GM10266 (cell line): ENCODE results near the gene FAM110D.
A peak's percentile ranks its signal among the peaks of the same experiment; 100 is the strongest.

Experiments used
- DNase-seq: peaks from one replicate; pipeline ENCODE4 v3.0.0; 2012; ENCODE audit errors: extremely low spot score
- CTCF ChIP-seq: IDR thresholded peaks from 2 replicates; pipeline ENCODE4 v1.5.1; 2012; ENCODE audit warnings: mild to moderate bottlenecking, low read depth; ENCODE audit not compliant: control insufficient read depth, insufficient read depth; ENCODE audit errors: missing control alignments

The FAM110D gene

GRCh38 chr1:26138974-26139558 is 19.8 kb upstream of the FAM110D start:
- no peak for DNase-seq
- no peak for TF ChIP-seq CTCF

DNA sequence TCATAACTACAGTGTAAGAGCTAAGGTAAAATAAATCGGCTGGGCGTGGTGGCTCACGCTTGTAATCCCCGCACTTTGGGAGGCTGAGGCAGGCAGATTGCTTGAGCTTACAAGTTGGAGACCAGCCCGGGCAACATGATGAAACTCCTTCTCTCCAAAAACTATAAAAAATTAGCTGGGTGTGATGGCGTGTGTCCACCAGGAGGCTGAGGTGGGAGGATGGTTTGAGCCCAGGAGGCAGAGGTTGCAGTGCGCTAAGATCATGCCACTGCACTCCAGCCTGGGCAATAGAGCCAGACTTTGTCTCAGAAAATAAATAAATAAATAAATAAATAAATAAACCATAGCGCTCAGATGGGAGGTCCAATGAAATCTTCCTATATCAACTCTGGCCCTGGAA is 16.7 kb upstream of the FAM110D start:
- no peak for TF ChIP-seq CTCF
- no peak for DNase-seq

DNA sequence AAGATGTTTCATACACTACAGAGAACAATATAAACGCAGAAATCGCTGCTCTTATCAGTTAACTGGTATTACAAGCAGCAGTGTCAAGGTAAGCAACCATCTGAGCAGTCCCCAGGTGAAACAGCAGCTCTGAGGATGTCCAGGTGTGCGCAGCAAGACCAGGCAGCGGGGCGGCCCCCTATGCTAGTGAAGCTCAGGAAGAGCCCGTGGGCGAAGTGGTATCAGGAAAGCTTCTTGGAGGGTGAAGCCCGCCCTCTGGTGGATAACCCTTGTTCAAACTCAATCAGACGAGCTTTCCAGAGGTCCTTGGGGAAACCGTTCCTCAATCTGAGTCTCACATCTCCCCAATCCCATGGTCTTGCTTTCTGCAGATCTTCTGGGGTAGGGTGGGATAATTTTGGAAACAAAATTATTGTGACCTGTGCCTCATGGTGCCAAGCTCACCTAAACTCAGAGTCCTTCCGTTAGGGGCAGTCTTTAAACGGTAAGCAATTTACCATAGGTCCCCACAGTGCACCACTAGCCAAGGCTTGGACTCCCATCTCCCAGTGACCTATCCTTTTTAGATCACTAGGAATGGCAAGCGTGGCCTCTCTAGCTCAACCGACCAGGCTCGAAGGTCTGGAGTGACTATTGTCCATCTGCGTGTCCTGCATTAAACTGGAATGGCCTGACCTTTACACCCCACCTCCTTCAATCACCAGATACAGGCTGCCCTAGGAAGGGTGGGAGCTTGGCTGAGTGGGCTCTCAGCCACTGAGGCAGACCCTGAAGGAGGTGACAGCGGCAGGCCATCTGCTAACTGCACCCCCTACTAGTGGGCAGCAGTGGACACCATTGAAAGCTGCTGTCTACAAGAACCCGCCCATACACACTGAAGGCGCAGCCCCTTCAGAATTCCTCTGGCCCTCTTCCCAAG is 13.6 kb upstream of the FAM110D start:
- TF ChIP-seq CTCF = peak; percentile 70

GRCh38 chr1:26145960-26146294 is 13.0 kb upstream of the FAM110D start:
- no peak for TF ChIP-seq CTCF
- DNase-seq = no peak

More for the DNA sequence above, 13.6 kb upstream of the FAM110D start:
- DNase-seq = peak; percentile 74

- TF ChIP-seq CTCF = no peak
- DNase-seq = no peak
Observed at GRCh38 chr1:26148887-26149286, 10.0 kb upstream of the FAM110D start.

DNA sequence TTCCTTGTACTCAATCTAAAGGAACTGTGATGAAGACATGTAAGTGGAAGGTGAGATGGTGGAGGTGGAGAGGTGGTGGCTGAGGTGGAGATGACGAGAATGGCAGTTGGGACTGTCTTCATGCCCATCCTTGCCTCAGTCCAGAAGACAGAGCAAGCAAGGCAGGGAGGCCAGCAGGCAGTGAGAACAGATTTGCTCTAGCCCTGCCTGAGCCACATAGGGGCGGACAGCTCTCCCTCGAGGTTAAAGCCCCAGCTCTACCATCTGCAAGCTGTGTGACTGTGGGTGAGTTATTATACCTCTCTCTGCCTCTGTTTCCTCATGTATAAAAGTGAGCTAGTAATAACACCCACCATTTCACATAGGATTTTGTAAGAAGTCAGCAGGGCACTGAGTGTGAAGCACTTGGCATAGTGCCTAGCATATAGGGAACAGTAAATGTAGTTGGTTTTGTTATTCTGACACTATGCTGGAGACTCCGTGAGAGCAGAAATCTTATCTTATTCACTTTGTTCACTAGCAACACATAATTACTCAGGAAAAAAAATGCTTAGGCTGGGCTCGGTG is 4.8 kb upstream of the FAM110D start:
- DNase-seq = no peak

More for the DNA sequence above, 4.8 kb upstream of the FAM110D start:
- no peak for TF ChIP-seq CTCF
